GM23248 (cell line): Measurements from ENCODE around the gene GREB1. TPM values are rescaled to one million over a fixed set of nuclear protein-coding genes. Genes with fewer than 3 reads are reported as not detected.

ENCODE experiments used
- DNase-seq: peaks from one replicate; pipeline ENCODE4 v3.0.0-alpha.2; 2015
- H2AFZ ChIP-seq: fragments of 200-600 bp; sonication (generic); 2 replicates; pipeline ENCODE4 v1.6.1; 2016; ENCODE audit warnings: antibody characterized with exemption
- H3F3A ChIP-seq: fragments of 200-600 bp; sonication (generic); 2 replicates; pipeline ENCODE4 v1.6.1; 2016; ENCODE audit warnings: mild to moderate bottlenecking, antibody characterized with exemption, mixed run types; ENCODE audit not compliant: insufficient read depth
- H3K27ac ChIP-seq: fragments of 200-600 bp; sonication (generic); 2 replicates; pipeline ENCODE4 v1.5.1; 2016; ENCODE audit warnings: mild to moderate bottlenecking
- H3K27me3 ChIP-seq: fragments of 200-600 bp; sonication (generic); replicated peaks from 2 replicates; pipeline ENCODE4 v1.6.1; 2016; ENCODE audit warnings: mild to moderate bottlenecking; ENCODE audit not compliant: insufficient read depth
- H3K36me3 ChIP-seq: fragments of 200-600 bp; sonication (generic); 2 replicates; pipeline ENCODE4 v1.6.1; 2016; ENCODE audit warnings: low read depth, mild to moderate bottlenecking
- H3K4me1 ChIP-seq: fragments of 200-600 bp; sonication (generic); 2 replicates; pipeline ENCODE4 v1.6.1; 2016; ENCODE audit warnings: mild to moderate bottlenecking; ENCODE audit not compliant: insufficient read depth
- H3K4me2 ChIP-seq: fragments of 200-600 bp; sonication (generic); one replicate; pipeline ENCODE4 v1.6.1; 2016; ENCODE audit warnings: mild to moderate bottlenecking; ENCODE audit not compliant: unreplicated experiment
- H3K4me3 ChIP-seq: fragments of 200-600 bp; sonication (generic); 2 replicates; pipeline ENCODE4 v1.5.1; 2016; ENCODE audit warnings: mild to moderate bottlenecking
- H3K79me2 ChIP-seq: fragments of 200-600 bp; sonication (generic); 2 replicates; pipeline ENCODE4 v1.6.1; 2016; ENCODE audit warnings: mild to moderate bottlenecking; ENCODE audit not compliant: insufficient read depth
- H3K9ac ChIP-seq: fragments of 200-600 bp; sonication (generic); 2 replicates; pipeline ENCODE4 v1.6.1; 2016; ENCODE audit warnings: mild to moderate bottlenecking
- H3K9me2 ChIP-seq: fragments of 200-600 bp; sonication (generic); 2 replicates; pipeline ENCODE4 v1.6.1; 2016; ENCODE audit warnings: mixed run types, mild to moderate bottlenecking, moderate library complexity; ENCODE audit not compliant: insufficient read depth
- H3K9me3 ChIP-seq: fragments of 200-600 bp; sonication (generic); one replicate; pipeline ENCODE4 v1.6.1; 2017; ENCODE audit warnings: low read depth
- H4K20me1 ChIP-seq: fragments of 200-600 bp; sonication (generic); 2 replicates; pipeline ENCODE4 v1.6.0; 2016; ENCODE audit not compliant: insufficient read depth
- EZH2 ChIP-seq: fragments of 200-600 bp; sonication (generic); IDR thresholded peaks from 2 replicates; pipeline ENCODE4 v1.6.1; 2018; ENCODE audit warnings: antibody characterized with exemption, mild to moderate bottlenecking; ENCODE audit not compliant: insufficient read depth, poor library complexity, severe bottlenecking
- EZH2phosphoT487 ChIP-seq: fragments of 200-600 bp; sonication (generic); IDR thresholded peaks from 2 replicates; pipeline ENCODE4 v1.6.1; 2018; ENCODE audit warnings: antibody characterized with exemption, moderate library complexity, mild to moderate bottlenecking, low read depth; ENCODE audit not compliant: insufficient read depth
- WGBS, 2 experiments: methylation state at CpG; one replicate each; pipeline ENCODE4 v1.1.6; 2015 to 2017; ENCODE audit warnings: low lambda C conversion rate in 2 of 2, low coverage in 1 of 2; ENCODE audit errors: missing lambda C conversion rate in 2 of 2; 5-methylcytosine and 5-hydroxymethylcytosine counted together
- in situ Hi-C: fragments of 300-500 bp; cut with MboI; formaldehyde crosslinking; loops from 2 replicates; pipeline ENCODE4 v1.15.0; 2020
- polyA plus RNA-seq: library from polyadenylated mRNA; unstranded; fragments of >200 nt; fragmentation: Nextera tagmentation; extraction: Ambion mirVana; gene quantifications from 2 replicates; pipeline ENCODE4 v1.2.1, GENCODE V29; 2016
- total RNA-seq: library from RNA; depleted of rRNA; stranded (reverse); fragments of >200 nt; shearing (Covaris generic); gene quantifications from 2 replicates; pipeline ENCODE4 v1.2.3, GENCODE V29; 2014

Gene GREB1
- total and polyA plus RNA-seq, 2 experiments from 2014 or later = not detected

- Histone ChIP-seq H3K79me2 (no peaks in the 10 kb centered on the region), H3K9me3 (no peaks in the 10 kb centered on the region), H3K27me3 (peaks cover 2% of the 10 kb centered on the region; the same call in 1 of the 2 replicates), H3K4me3 (no peak overlapping the region), H3K4me2 (no peak overlapping the region), H3F3A (no peaks in the 10 kb centered on the region), H3K4me1 (no peaks in the 10 kb centered on the region), H3K27ac (no peak overlapping the region), H4K20me1 (no peaks in the 10 kb centered on the region), H3K36me3 (no peaks in the 10 kb centered on the region), H3K9ac (no peak overlapping the region), H3K9me2 (no peaks in the 10 kb centered on the region), H2AFZ (no peak overlapping the region)
- TF ChIP-seq EZH2phosphoT487 = no peak
- no peak for TF ChIP-seq EZH2
- in situ Hi-C loops = no loop called here
- no peak for DNase-seq
- WGBS, 2 experiments = 48 to 57% methylated on average over 4 of the region's 4 CpGs
Measured at GRCh38 chr2:11502740-11503292, 31.0 kb upstream of the GREB1 start.

- H3K27ac ChIP-seq = no peak overlapping the region
- no peaks in the 10 kb centered on the region for H3K79me2 ChIP-seq
- no peak for DNase-seq
- H3K4me3 ChIP-seq = no peak overlapping the region
- WGBS, 2 experiments = 57% methylated on average over 8 of the region's 8 CpGs
- no peaks in the 10 kb centered on the region for H4K20me1 ChIP-seq
- H3K4me2 ChIP-seq = no peak overlapping the region
- H3K9ac ChIP-seq = no peak overlapping the region
- H3F3A ChIP-seq = no peaks in the 10 kb centered on the region
- H3K4me1 ChIP-seq = no peaks in the 10 kb centered on the region
- no peaks in the 10 kb centered on the region for H3K9me3 ChIP-seq
- H3K36me3 ChIP-seq = no peaks in the 10 kb centered on the region
- H3K27me3 ChIP-seq = peaks cover 2% of the 10 kb centered on the region; the same call in 1 of the 2 replicates
- in situ Hi-C loops = no loop called here
- no peak for TF ChIP-seq EZH2phosphoT487
- TF ChIP-seq EZH2 = no peak
- no peak overlapping the region for H2AFZ ChIP-seq
- no peaks in the 10 kb centered on the region for H3K9me2 ChIP-seq
Measured at GRCh38 chr2:11503354-11503927, 30.4 kb upstream of the GREB1 start.

GRCh38 chr2:11505652-11506610, 27.9 kb upstream of the GREB1 start:
- H4K20me1 ChIP-seq = no peaks in the 10 kb centered on the region
- WGBS, 2 experiments = 54 to 61% methylated on average over 11 of the region's 11 CpGs
- no peaks in the 10 kb centered on the region for H3K36me3 ChIP-seq
- H3K79me2 ChIP-seq = no peaks in the 10 kb centered on the region
- H3K9me3 ChIP-seq = no peaks in the 10 kb centered on the region
- no peaks in the 10 kb centered on the region for H3F3A ChIP-seq
- in situ Hi-C loops = no loop called here
- H3K9me2 ChIP-seq = no peaks in the 10 kb centered on the region
- TF ChIP-seq EZH2phosphoT487 (no peak), EZH2 (no peak)
- H3K4me1 ChIP-seq = no peaks in the 10 kb centered on the region
- H3K27me3 ChIP-seq = peaks cover 11% of the 10 kb centered on the region; the same call in 1 of the 2 replicates
- no peak overlapping the region for H3K9ac ChIP-seq
- no peak overlapping the region for H3K4me3 ChIP-seq
- H2AFZ ChIP-seq = no peak overlapping the region
- H3K27ac ChIP-seq = no peak overlapping the region
- H3K4me2 ChIP-seq = no peak overlapping the region
- no peak for DNase-seq

GRCh38 chr2:11506611-11506969, 27.3 kb upstream of the GREB1 start:
- no peak overlapping the region for H3K9ac ChIP-seq
- H3K79me2 ChIP-seq = no peaks in the 10 kb centered on the region
- H3K36me3 ChIP-seq = no peaks in the 10 kb centered on the region
- no peaks in the 10 kb centered on the region for H4K20me1 ChIP-seq
- H2AFZ ChIP-seq = no peak overlapping the region
- H3K27me3 ChIP-seq = peaks cover 11% of the 10 kb centered on the region; the same call in 1 of the 2 replicates
- H3K4me3 ChIP-seq = no peak overlapping the region
- no peaks in the 10 kb centered on the region for H3K9me2 ChIP-seq
- no peak for DNase-seq
- 31 to 36% methylated on average over 3 of the region's 3 CpGs for WGBS, 2 experiments
- H3K27ac ChIP-seq = no peak overlapping the region
- H3K9me3 ChIP-seq = no peaks in the 10 kb centered on the region
- H3K4me1 ChIP-seq = no peaks in the 10 kb centered on the region
- in situ Hi-C loops = no loop called here
- no peak overlapping the region for H3K4me2 ChIP-seq
- H3F3A ChIP-seq = no peaks in the 10 kb centered on the region
- no peak for TF ChIP-seq EZH2
- no peak for TF ChIP-seq EZH2phosphoT487
